HG03565 (cell line): ENCODE results near the gene TP53I11.

ENCODE experiments used
- ATAC-seq: cut with Tn5 transposase; IDR thresholded peaks from one replicate; pipeline ENCODE4 v1.9.1; 2021; ENCODE audit warnings: mild to moderate bottlenecking, moderate library complexity; ENCODE audit not compliant: unreplicated experiment

TP53I11 gene

GRCh38 chr11:44979543-44980399 is 29.1 kb upstream of the TP53I11 start:
- ATAC-seq: no peak

DNA sequence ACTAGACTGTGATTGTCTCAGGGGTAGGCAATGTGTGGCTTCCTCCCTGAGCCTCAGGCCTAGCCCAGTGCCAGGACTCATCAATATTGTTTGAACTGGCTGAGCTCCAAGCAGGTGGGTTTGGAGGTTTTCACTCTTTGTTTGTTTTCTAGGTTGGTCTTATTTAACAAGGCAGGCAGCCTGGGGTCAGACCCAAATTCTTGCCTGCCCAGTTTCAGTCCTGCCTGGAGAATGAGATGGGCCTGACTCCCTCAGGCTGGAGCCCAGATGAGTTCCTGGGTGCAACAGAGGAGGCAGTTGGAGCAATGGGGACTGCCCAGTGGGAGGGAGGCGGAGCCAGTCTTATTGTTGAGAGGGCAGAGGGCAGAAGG is 28.3 kb upstream of the TP53I11 start:
- ATAC-seq: no peak

- no peak for ATAC-seq
These were observed 27.7 kb upstream of the TP53I11 start for GRCh38 chr11:44978274-44978960.

DNA sequence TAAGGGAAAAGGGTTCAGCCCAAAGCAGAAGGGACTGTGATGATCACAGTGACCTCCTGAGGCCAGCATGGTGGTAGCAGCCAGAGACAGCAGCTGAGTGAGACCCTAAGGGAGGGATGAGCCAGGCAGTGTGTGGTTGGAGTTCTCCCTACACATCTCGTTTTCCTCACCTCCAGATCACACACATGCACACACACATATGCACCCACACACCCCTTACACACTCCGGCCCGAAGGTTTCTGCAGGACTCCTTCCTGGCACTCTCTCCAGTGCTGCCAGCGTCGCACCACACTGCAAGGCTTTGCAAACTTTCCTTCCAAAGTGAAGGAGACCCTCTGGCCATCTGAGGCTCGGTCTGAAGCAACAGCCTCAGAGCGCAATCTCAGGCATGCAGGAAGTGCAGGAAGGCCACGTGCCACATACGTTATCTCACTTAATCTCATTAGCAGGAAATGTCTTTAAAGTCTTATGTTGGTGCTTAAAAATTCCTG is 26.9 kb upstream of the TP53I11 start:
- no peak for ATAC-seq

- ATAC-seq: no peak
These were observed 25.9 kb upstream of the TP53I11 start for GRCh38 chr11:44976576-44976975.

- ATAC-seq: no peak
These were observed 23.8 kb upstream of the TP53I11 start for GRCh38 chr11:44974402-44975000.

- no peak for ATAC-seq
These were observed 23.1 kb upstream of the TP53I11 start for GRCh38 chr11:44973632-44974401.

- no peak for ATAC-seq
These were observed 22.2 kb upstream of the TP53I11 start for GRCh38 chr11:44972746-44973435.

GRCh38 chr11:44971185-44971584 is 20.5 kb upstream of the TP53I11 start:
- ATAC-seq: no peak

DNA sequence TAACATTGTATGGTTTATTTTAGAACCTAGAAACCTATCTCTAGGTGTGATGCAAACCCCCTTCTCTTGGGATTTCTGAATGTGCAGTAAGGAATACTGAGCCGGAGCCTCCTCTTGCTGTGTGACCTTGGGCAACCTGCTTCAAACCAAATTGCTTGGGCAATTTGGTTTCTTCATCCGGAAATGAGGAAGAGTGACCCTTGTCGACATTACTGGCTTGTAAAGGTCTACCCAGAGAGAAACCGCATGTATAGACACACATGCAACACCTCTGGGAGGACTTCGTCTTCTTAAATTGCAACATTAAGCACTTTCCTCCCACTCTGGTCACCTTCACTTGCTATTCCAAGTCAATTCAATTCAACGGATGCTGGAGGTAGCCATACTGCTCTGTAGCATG is 19.6 kb upstream of the TP53I11 start:
- no peak for ATAC-seq

GRCh38 chr11:44969651-44970252 is 19.1 kb upstream of the TP53I11 start:
- ATAC-seq: no peak

DNA sequence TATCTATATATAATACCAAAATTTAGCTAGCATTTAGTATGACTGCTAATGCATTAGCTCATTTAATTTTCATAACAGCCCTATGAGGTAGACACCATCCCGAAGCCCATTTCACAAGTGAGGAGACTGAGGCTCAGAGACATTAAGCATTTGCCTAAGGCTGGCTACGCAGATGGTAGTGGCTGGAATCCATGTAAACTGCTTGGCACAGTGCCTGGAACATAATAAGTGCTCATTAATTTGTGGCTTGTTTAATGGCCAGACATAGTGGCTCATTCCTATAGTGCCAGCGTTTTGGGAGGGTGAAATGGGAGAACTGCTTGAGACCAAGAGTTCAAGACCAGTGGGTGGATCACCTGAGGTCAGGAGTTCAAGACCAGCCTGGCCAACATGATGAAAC is 17.8 kb upstream of the TP53I11 start:
- ATAC-seq: no peak

- no peak for ATAC-seq
These were observed 17.3 kb upstream of the TP53I11 start for GRCh38 chr11:44967930-44968496.

DNA sequence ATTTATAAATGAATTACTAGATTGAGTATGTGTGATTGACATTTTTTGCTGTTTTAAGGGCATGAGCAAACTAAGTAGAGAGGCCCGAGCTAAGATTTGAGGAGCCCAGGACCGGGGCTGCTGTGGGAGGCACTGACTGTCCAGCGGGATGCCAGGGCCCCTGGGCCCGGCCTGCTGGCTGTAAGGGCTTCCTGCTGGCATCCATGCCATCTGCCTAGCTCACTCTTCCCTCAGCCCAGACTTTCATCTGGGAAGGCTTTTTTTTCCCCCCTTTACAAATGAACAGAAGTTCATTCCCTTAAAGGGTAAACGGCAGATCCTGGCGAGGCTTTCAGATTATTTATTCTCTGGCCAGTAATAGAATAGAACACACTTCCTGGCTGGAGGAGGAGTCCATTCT is 16.0 kb upstream of the TP53I11 start:
- ATAC-seq: no peak

- ATAC-seq: no peak
These were observed 14.0 kb upstream of the TP53I11 start for GRCh38 chr11:44964526-44965209.

DNA sequence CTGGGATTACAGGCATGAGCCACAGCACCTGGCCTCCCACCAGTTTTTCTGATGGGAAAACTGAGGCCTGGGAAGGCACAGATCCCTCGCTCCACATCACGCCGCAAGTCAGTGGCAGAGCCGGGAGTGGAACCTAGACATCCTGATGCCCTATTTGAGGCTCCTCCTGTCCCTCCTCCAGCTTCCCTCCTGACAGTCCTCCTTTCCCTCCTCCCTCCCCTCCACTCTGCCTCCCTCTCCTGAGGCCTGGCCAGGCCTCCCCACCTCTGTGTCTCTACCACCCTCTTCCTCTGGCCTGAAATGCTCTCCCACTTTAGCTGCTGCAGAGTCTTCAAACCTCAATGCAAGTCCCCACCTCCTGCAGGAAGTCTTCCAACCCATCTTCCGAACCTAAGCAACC is 13.3 kb upstream of the TP53I11 start:
- ATAC-seq: no peak

GRCh38 chr11:44963136-44963535 is 12.5 kb upstream of the TP53I11 start:
- ATAC-seq: no peak

- ATAC-seq: no peak
These were observed 11.8 kb upstream of the TP53I11 start for GRCh38 chr11:44962464-44962863.

- no peak for ATAC-seq
These were observed 9.6 kb upstream of the TP53I11 start for GRCh38 chr11:44960200-44960845.
